D721Med (cell line): ENCODE measurements around the gene PAFAH1B1.
"Not testable (repeated sequence)": the region's sequence is repeated elsewhere in the genome, so short reads cannot be mapped to it uniquely, and the experiment has no call there.

Experiments
- DNase-seq: peaks from one replicate; pipeline ENCODE4 v3.0.0; 2011; ENCODE audit warnings: low spot score; ENCODE audit not compliant: insufficient read length
- FAIRE-seq: peaks from 2 replicates; lab custom pipeline; 2011; peaks lifted over from hg19 to GRCh38; lab: Jason Lieb, UNC
- CTCF ChIP-seq: IDR thresholded peaks from 2 replicates; pipeline ENCODE4 v1.5.1; 2012; ENCODE audit warnings: mild to moderate bottlenecking, control low read depth; ENCODE audit not compliant: insufficient read depth; ENCODE audit errors: missing control alignments

Gene PAFAH1B1

GRCh38 chr17:2592971-2593820 is at the start of gene PAFAH1B1:
TSS of gene PAFAH1B1 (plus strand) at chr17:2593654. CDS start at chr17:2638289, 44,635 bp downstream.
- DNase-seq (peak; percentile 85), FAIRE-seq (no peak)

GRCh38 chr17:2545393-2545792 is 48.1 kb upstream of the PAFAH1B1 start:
- TF ChIP-seq CTCF = no peak
- DNase-seq = no peak
- FAIRE-seq = no peak

More at GRCh38 chr17:2592971-2593820, at the start of gene PAFAH1B1:
- TF ChIP-seq CTCF = no peak

GRCh38 chr17:2547176-2547575 is 46.3 kb upstream of the PAFAH1B1 start:
- FAIRE-seq (no peak), DNase-seq (no peak)
- no peak for TF ChIP-seq CTCF

DNA sequence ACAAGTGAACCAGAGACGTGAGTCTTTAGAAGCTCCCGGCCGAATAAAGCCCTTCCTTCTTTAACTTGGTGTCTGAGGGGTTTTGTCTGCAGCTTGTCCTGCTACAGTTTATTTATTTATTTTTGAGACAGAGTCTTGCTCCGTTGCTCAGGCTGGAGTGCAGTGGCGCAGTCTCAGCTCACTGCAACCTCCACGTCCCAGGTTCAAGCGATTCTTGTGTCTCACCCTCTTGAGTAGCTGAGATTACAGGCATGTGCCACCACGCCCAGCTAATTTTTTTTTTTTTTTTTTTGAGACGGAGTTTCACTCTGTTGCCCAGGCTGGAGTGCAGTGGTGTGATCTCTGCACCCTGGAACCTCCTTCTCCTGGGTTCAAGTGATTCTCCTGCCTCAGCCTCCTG is 45.4 kb upstream of the PAFAH1B1 start:
- FAIRE-seq, DNase-seq: not testable (repeated sequence)

DNA sequence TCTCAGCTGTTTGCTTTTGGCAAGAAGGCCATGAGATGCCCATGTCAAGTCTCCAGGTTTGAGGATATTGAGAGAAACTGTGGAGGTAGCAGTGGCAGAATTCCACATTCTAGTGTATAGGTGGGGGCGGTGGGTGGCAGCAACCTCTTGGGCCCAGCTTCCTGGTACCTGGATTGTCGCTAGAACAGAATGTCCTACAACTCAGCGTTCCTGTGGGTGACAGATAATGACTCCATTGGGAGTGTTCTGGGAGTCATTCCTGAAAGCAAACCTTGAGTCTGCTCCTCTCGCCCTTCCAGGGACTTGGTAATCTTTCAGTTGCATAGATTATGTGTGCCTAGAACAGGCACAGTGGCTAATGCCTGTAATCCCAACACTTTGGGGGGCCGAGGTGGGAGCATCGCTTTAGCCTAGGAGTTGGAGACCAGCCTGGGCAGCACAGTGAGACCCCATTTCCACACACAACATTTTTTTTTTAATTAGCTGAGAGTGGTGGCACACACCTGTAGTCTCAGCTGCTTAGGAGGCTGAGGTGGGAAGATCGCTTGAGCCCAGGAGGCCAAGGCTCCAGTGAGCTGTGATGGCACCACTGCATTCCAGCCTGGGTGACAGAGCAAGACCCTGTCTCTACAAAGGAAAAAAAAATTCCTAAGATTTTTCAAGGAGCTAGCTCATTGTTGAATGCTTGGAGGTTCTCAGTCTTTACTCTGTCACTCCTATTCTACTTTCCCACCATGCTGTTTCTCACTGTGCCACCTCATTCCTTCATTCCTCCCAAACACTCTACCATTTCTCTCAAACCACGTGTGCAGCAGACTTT is 43.9 kb upstream of the PAFAH1B1 start:
- TF ChIP-seq CTCF = no peak
- DNase-seq (no peak), FAIRE-seq (no peak)

- FAIRE-seq = no peak
- TF ChIP-seq CTCF = no peak
- DNase-seq = no peak
Observed at GRCh38 chr17:2551493-2551892, 42.0 kb upstream of the PAFAH1B1 start.

DNA sequence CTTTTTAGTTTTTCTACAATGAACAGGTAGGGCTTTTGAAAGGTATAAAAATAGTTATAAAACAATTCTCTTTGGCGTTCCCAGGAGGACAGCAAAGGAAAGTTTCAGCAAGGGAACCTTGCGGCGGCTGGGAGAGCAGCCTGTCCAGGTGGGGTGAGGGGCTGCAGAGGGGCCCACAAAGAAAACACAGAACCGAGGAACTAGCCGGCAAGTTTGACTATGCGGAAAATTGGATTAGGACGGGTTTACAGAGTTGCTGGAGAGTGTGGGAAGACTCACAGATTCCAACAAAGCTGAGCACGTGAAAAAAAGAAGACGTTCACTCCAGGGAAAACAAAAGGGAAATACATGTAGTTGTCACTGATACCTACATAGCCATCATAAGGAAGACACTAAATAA is 41.5 kb upstream of the PAFAH1B1 start:
- no peak for TF ChIP-seq CTCF

More for the DNA sequence above, 41.5 kb upstream of the PAFAH1B1 start:
- DNase-seq (no peak), FAIRE-seq (no peak)
